Subcutaneous adipose tissue (tissue), 4 donors: ENCODE results near the gene ANO8. TPM values are rescaled to one million over a fixed set of nuclear protein-coding genes. Genes with fewer than 3 reads are reported as not detected.

Experiments used
- CTCF ChIP-seq: fragments of 450-650 bp; IDR thresholded peaks from one replicate; pipeline ENCODE4 v1.5.1; 2016; ENCODE audit warnings: low read depth, mild to moderate bottlenecking, control low read depth, antibody characterized with exemption, moderate library complexity
- total RNA-seq, 4 donors: library from RNA; depleted of rRNA; stranded (reverse); fragments of >200 nt; gene quantifications; one replicate each; pipeline ENCODE4 v1.1.0, GENCODE V29; 2016

The ANO8 gene
- 10 to 100 TPM in 1 of 4 donors, 1 to 10 TPM in 3; 5.4 to 30.3 (median 7.5) TPM for total RNA-seq

- no peak for TF ChIP-seq CTCF
Observed at GRCh38 chr19:17334414-17335409, at the start of gene ANO8. ANO8 (minus strand) TSS chr19:17334855; CDS start chr19:17334670, 185 bp downstream.

- no peak for TF ChIP-seq CTCF
Observed at GRCh38 chr19:17380426-17381138, 45.9 kb upstream of the ANO8 start.

- no peak for TF ChIP-seq CTCF
Observed at GRCh38 chr19:17379221-17379631, 44.6 kb upstream of the ANO8 start.

- no peak for TF ChIP-seq CTCF
Observed at GRCh38 chr19:17378271-17378670, 43.6 kb upstream of the ANO8 start.

GRCh38 chr19:17376935-17377600, 42.4 kb upstream of the ANO8 start, which contains the start of gene PLVAP:
PLVAP (minus strand) TSS chr19:17377342; CDS start chr19:17377288, 54 bp downstream.
- no peak for TF ChIP-seq CTCF

GRCh38 chr19:17370026-17370587, 35.5 kb upstream of the ANO8 start:
- no peak for TF ChIP-seq CTCF
